ENCODE data around the gene PTGER1. TPM values are rescaled to one million over a fixed set of nuclear protein-coding genes. Genes with fewer than 3 reads are reported as not detected.
"Not testable (repeated sequence)": the region's sequence is repeated elsewhere in the genome, so short reads cannot be mapped to it uniquely, and the experiment has no call there.

PTGER1 gene
- total and polyA plus RNA-seq, 12 donors, result 1.9 to 31.1 (median 4.5) TPM; not detected in 1

DNA sequence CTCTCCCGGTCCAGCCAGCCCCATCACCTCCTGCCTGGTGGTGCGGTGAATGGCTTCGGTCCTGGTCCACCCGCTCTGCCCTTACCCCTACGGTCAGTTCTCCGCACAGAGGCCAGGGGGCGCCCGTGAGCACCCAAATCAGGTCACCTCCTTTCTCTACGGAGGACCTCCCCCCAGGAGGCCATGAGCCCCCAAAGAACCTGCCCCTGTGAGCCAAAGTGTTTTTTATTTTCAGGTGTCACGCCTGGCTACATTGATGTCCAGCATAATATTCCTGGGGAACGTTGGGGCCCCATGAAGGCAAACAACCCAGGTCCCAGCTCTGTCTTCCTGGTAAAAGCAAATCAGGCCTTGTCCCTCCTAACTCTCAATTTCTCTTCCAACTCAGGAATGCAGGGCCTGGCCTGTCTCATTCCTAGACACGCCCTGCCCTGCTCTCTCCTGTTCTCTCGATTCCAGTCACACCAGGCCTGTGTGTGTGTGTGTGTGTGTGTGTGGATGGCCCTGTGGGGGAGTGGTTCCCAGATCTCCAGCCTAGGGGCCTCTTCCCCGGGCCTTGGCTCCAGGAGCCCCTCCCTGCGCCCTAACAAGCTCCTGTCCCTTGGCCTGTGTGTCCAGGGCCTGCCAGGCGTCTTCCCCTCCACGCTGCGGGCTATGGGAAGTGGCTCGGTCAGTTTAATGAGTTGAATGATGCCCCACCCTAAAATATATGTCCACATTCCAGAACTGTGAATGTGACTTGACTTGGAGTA, 30.5 kb upstream of the PTGER1 start:
- Histone ChIP-seq H3K4me1 (replicated peaks in 1 of 2) (peaks cover 0 to 4% of the 10 kb centered on the region in 2 donors), H3K9me3 (replicated peaks in 1 of 3) (no peaks in the 10 kb centered on the region), H3K27me3 (no peaks in the 10 kb centered on the region), H3K36me3 (replicated peaks in 1 of 2) (no peaks in the 10 kb centered on the region), H3K4me3 (no peak overlapping the region), H3K27ac (peak overlapping the region in 1 of 5 donors; percentile 61)
- peak in 3 of 7 donors; percentile 54 to 67 (median 55) for DNase-seq
- WGBS, 4 donors, result 43 to 55% (median 52%) methylated on average over 9 to 19 of the region's 19 CpGs
- intact Hi-C loops (cut with DNase I), result no loop called here
- TF ChIP-seq, protein P1, sequence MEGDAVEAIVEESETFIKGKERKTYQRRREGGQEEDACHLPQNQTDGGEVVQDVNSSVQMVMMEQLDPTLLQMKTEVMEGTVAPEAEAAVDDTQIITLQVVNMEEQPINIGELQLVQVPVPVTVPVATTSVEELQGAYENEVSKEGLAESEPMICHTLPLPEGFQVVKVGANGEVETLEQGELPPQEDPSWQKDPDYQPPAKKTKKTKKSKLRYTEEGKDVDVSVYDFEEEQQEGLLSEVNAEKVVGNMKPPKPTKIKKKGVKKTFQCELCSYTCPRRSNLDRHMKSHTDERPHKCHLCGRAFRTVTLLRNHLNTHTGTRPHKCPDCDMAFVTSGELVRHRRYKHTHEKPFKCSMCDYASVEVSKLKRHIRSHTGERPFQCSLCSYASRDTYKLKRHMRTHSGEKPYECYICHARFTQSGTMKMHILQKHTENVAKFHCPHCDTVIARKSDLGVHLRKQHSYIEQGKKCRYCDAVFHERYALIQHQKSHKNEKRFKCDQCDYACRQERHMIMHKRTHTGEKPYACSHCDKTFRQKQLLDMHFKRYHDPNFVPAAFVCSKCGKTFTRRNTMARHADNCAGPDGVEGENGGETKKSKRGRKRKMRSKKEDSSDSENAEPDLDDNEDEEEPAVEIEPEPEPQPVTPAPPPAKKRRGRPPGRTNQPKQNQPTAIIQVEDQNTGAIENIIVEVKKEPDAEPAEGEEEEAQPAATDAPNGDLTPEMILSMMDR (IDR thresholded peaks at IDR 0.05), result peak; percentile 23 to 67 (median 54)
- no peak for TF ChIP-seq POLR2A (IDR thresholded peaks at IDR 0.05)

DNA sequence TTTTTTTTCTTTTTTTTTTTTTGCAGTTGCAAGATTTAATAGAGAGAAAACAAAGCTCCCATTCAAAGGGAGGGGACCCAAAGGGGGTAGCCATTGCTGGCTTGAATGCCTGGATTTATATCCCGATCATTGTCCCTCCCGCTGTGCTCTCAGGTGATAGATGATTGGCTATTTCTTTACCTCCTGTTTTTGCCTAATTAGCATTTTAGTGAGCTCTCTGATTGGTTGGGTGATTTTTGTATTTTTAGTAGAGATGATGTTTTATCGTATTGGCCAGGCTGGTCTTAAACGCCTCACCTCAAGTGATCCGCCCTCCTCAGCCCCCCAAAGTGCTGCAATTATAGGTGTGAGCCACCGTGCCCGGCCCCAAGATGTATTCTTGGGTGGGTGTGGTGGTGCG, 29.4 kb upstream of the PTGER1 start:
- 86 to 94% (median 89%) methylated on average over 7 to 8 of the region's 8 CpGs for WGBS, 4 donors
- intact Hi-C loops (cut with DNase I); H3K36me3 ChIP-seq (replicated peaks in 1 of 2); H3K27me3 ChIP-seq; H3K4me3 ChIP-seq; H3K27ac ChIP-seq; H3K4me1 ChIP-seq (replicated peaks in 1 of 2); DNase-seq; H3K9me3 ChIP-seq (replicated peaks in 1 of 3): not testable (repeated sequence)

DNA sequence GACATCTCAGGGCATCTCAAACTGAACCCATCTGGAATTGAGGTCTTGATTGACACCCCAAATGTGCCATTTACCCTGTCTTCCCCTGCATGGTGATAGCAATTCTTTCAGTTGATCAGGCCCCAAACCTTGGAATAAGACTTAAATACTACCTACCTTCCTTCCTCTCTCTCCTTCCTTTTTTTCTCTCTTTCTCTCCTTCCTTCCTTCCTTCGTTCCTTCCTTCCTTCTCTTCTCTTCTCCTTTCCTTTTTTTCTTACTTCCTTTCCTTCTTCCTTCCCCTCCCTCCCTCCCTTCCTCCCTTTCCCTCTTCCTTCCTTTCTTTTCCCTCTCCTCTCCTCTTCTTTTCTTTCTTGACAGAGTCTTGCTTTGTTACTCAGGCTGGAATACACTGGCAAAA, 28.1 kb upstream of the PTGER1 start:
- intact Hi-C loops (cut with DNase I), result no loop called here
- no peak overlapping the region for H3K4me3 ChIP-seq
- H3K27me3 ChIP-seq, result no peaks in the 10 kb centered on the region
- no peaks in the 10 kb centered on the region for H3K9me3 ChIP-seq (replicated peaks in 1 of 3)
- H3K4me1 ChIP-seq (replicated peaks in 1 of 2), result no peaks in the 10 kb centered on the region
- TF ChIP-seq, protein P1 (IDR thresholded peaks at IDR 0.05), result no peak
- no peak for TF ChIP-seq POLR2A (IDR thresholded peaks at IDR 0.05)
- 44 to 67% (median 63%) methylated on average over 1 of the region's 1 CpG for WGBS, 4 donors
- DNase-seq, result no peak
- H3K27ac ChIP-seq, result no peak overlapping the region
- H3K36me3 ChIP-seq (replicated peaks in 1 of 2), result no peaks in the 10 kb centered on the region

DNA sequence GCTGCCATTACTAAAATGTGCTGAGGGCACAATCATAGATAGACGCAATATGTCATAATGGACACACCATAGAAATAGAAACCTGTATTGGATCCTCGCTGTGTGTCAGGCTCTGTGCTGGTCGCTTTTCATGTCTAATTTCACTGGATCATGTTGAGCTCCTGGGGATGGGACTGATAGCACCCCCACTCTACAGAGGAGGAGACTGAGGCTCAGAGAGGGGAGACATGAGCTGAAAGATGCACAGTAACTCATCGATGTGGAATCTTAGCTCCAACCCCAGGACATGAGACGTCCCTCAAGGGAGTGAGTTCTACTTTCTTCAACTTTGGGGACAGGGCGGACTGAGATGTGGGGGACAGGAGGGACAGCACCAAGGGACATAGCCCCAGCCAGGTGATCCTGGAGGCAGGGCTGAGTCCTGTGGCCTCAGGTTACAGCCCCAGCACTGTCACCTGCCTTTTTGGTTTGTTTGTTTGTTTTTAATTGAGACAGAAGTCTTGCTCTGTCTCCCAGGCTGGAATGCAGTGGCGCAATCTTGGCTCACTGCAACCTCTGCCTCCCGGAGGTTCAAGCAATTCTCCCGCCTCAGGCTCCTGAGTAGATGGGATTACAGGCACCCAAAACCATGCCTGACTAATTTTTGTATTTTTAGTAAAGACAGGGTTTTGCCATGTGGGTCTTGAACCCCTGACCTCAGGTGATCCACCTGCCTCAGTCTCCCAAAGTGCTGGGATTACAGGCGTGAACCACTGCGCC, 27.4 kb upstream of the PTGER1 start:
- no peak for DNase-seq
- Histone ChIP-seq H3K27me3 (no peaks in the 10 kb centered on the region), H3K9me3 (replicated peaks in 1 of 3) (no peaks in the 10 kb centered on the region), H3K4me1 (replicated peaks in 1 of 2) (peaks cover 3 to 5% of the 10 kb centered on the region in 2 donors), H3K36me3 (replicated peaks in 1 of 2) (no peaks in the 10 kb centered on the region), H3K27ac (no peak overlapping the region), H3K4me3 (no peak overlapping the region)
- TF ChIP-seq, protein P1 (IDR thresholded peaks at IDR 0.05), result no peak
- no peak for TF ChIP-seq POLR2A (IDR thresholded peaks at IDR 0.05)
- intact Hi-C loops (cut with DNase I), result no loop called here
- WGBS, 4 donors, result 71 to 81% (median 80%) methylated on average over 9 to 11 of the region's 11 CpGs

Data from adrenal gland (tissue), 12 donors.